Measurements from ENCODE around the gene RPL10. TPM values are rescaled to one million over a fixed set of nuclear protein-coding genes. Genes with fewer than 3 reads are reported as not detected.

The RPL10 gene
- total and polyA plus RNA-seq, 9 of the 15 experiments (the other 6 are each of a cell fraction or from before 2014, with no cell fraction given) = 3,774 to 7,600 (median 5,014) TPM

GRCh38 chrX:154378799-154379568 lies 19.2 kb upstream of the RPL10 start, which contains the start of gene EMD (continued):
- peak; percentile 51 for TF ChIP-seq NFYB (IDR thresholded peaks at IDR 0.05; ENCODE audit: extremely low read depth, insufficient read length)
- TF ChIP-seq, protein P1, sequence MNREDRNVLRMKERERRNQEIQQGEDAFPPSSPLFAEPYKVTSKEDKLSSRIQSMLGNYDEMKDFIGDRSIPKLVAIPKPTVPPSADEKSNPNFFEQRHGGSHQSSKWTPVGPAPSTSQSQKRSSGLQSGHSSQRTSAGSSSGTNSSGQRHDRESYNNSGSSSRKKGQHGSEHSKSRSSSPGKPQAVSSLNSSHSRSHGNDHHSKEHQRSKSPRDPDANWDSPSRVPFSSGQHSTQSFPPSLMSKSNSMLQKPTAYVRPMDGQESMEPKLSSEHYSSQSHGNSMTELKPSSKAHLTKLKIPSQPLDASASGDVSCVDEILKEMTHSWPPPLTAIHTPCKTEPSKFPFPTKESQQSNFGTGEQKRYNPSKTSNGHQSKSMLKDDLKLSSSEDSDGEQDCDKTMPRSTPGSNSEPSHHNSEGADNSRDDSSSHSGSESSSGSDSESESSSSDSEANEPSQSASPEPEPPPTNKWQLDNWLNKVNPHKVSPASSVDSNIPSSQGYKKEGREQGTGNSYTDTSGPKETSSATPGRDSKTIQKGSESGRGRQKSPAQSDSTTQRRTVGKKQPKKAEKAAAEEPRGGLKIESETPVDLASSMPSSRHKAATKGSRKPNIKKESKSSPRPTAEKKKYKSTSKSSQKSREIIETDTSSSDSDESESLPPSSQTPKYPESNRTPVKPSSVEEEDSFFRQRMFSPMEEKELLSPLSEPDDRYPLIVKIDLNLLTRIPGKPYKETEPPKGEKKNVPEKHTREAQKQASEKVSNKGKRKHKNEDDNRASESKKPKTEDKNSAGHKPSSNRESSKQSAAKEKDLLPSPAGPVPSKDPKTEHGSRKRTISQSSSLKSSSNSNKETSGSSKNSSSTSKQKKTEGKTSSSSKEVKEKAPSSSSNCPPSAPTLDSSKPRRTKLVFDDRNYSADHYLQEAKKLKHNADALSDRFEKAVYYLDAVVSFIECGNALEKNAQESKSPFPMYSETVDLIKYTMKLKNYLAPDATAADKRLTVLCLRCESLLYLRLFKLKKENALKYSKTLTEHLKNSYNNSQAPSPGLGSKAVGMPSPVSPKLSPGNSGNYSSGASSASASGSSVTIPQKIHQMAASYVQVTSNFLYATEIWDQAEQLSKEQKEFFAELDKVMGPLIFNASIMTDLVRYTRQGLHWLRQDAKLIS (CRISPR knock-in tag; IDR thresholded peaks at IDR 0.05) = no peak
- no peak for TF ChIP-seq ZNF184 (CRISPR knock-in tag; IDR thresholded peaks at IDR 0.05)
- peak; percentile 89 for TF ChIP-seq KHSRP (IDR thresholded peaks at IDR 0.05)
- peak; percentile 81 for TF ChIP-seq RBFOX2 (IDR thresholded peaks at IDR 0.05; ENCODE audit: low read depth, low read length)
- 0 out of 2 replicates have a peak, but pooled peaks have one; percentile 58 for TF ChIP-seq RBM34 (IDR thresholded peaks at IDR 0.05; ENCODE audit: borderline replicate concordance, insufficient read depth, low read length)
- TF ChIP-seq RREB1 (CRISPR knock-in tag; IDR thresholded peaks at IDR 0.05) = no peak
- TF ChIP-seq, protein P2, sequence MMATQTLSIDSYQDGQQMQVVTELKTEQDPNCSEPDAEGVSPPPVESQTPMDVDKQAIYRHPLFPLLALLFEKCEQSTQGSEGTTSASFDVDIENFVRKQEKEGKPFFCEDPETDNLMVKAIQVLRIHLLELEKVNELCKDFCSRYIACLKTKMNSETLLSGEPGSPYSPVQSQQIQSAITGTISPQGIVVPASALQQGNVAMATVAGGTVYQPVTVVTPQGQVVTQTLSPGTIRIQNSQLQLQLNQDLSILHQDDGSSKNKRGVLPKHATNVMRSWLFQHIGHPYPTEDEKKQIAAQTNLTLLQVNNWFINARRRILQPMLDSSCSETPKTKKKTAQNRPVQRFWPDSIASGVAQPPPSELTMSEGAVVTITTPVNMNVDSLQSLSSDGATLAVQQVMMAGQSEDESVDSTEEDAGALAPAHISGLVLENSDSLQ (IDR thresholded peaks at IDR 0.05) = peak; percentile 66
- peak; percentile 69 for TF ChIP-seq SUPT5H (IDR thresholded peaks at IDR 0.05)
- peak; percentile 85 for TF ChIP-seq EGR1 (conservative IDR thresholded peaks at IDR 0.05)
- TF ChIP-seq FOS (IDR thresholded peaks at IDR 0.05; ENCODE audit: extremely low read depth, insufficient read length) = peak; percentile 23
- TF ChIP-seq TBL1XR1 (IDR thresholded peaks at IDR 0.05; ENCODE audit: low read length in 2 of 2) = peak in 1 of 2 experiments; percentile 88; a peak in 2 of 4 replicates
- peak; percentile 68 for TF ChIP-seq HMGN3 (IDR thresholded peaks at IDR 0.05; ENCODE audit: borderline replicate concordance, extremely low read depth, insufficient read length, low read depth, low read length)
- TF ChIP-seq NR2C1 (IDR thresholded peaks at IDR 0.05) = no peak
- no peak for TF ChIP-seq NR2C1 (tag; IDR thresholded peaks at IDR 0.05)
- no peak for TF ChIP-seq TAF15 (IDR thresholded peaks at IDR 0.05; ENCODE audit: low read depth, low read length)
- TF ChIP-seq KDM5B (IDR thresholded peaks at IDR 0.05; ENCODE audit: insufficient replicate concordance, low read depth, low read length) = peak; percentile 60
- TF ChIP-seq SNRNP70 (optimal IDR thresholded peaks at IDR 0.05; ENCODE audit: low read depth, low read length) = no peak

All from K562 (cell line).